CD4-positive, alpha-beta T cell treated with Interleukin-4 for 4 hours (primary cell): ENCODE results near the gene GPR139.

Experiments
- DNase-seq: peaks from one replicate; pipeline ENCODE4 v3.0.0-alpha.2; 2020

The GPR139 gene

DNA sequence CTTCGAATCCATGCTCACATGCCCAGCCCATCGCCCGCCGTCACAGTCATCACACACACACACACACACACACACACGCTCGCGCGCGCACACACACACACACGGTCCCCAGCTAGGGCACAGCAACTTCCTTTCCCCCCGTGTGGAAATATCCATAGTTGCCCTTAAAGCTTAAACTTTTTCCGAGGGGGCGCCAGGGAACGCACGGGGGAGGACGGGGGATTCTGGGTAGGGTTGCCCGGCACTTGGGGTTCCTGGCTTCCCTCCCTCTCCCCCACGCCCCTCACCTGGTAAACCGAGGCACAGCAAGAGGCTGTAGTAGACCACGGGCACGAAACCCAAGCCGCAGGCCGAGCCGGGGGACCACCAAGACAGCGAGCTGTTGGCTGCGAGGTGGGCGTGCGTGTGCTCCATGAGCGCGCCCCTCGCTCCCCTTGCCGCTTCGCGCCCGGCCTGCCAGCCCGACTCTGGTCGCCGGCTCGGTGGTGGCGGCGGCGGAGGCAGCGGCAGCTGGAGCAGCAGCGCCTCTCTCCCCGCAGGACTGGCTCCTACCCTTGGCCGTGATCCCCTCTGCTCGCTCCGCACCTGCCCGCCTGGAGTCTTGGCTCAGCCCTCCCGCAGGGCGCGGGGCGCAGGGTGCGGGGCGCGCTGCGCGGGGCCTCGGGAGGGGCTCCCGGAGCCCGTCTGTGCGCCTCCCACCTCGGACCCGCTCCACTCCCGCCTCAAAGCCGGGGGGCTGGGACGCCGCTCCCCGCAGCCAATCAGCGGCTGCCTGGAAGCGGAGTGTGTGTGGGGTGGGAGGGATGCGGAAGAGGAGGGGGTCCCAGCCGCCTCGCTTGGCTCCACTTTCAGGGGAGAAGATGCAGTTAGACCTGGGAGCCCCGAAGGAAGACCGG is at the start of gene GPR139:
GPR139 (minus strand) TSS at position 688 of the 896 bp plus-strand sequence; CDS start at position 414, 274 bp downstream.
- DNase-seq: no peak

DNA sequence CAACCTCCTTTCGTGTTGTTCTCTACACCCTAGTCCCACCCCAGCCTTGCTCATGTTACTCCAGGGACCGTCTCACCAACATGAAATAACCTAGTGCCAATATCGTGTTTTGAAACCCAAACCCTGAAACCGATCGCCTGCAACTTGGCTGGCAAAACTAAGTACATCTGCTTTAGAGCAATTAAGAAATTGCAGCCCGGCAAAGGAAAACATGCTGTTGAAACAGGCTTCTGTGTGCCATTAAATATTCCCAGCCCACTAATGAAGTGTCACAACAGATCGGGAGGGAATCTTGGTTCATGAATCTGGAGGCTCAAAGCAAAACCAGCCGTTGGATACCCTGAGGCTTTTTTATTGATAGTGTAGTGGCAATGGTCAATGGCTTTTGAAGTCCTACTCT is 48.3 kb upstream of the GPR139 start:
- DNase-seq: no peak

DNA sequence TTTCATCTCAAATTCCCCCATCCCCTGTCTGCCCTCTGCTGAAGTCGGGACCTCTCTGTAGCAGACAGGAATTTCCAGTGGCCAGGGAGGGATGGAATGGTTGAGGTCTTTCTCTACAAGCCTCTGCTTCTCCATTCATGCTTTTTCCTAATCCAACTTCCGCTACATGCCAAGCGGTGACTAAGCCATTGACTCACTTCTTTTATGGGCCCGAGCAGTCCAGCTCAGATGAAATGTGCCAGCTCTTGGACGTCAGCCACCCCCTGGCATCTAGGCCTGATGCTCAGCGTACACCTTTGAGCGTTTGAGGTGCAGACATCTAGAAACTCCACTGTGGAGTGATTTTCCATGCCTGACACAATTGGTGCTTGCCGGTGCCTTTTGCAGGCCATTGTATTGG is 40.7 kb upstream of the GPR139 start:
- no peak for DNase-seq

- DNase-seq: no peak
These were observed 37.5 kb upstream of the GPR139 start for GRCh38 chr16:20111143-20111542.

DNA sequence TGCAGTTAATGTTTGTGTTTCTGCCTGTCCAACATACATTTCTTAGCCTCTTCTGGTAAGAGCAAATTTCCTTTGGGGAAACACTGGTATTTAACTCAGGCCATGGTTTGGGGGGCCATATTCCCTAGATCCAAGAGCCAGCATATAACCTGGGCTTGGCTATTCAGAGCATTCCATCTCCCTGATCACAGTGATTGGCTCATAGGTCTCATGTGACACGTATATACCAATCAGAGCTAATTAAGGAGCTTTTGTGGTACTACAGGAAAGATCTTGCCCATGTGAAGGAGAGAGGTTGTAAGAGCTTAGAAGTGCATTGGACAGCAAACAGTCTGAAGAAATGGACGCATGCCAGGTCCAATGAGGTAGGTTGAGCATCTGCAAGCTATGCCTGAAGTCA is 33.4 kb upstream of the GPR139 start:
- no peak for DNase-seq

GRCh38 chr16:20104563-20105183 is 31.0 kb upstream of the GPR139 start:
- no peak for DNase-seq

DNA sequence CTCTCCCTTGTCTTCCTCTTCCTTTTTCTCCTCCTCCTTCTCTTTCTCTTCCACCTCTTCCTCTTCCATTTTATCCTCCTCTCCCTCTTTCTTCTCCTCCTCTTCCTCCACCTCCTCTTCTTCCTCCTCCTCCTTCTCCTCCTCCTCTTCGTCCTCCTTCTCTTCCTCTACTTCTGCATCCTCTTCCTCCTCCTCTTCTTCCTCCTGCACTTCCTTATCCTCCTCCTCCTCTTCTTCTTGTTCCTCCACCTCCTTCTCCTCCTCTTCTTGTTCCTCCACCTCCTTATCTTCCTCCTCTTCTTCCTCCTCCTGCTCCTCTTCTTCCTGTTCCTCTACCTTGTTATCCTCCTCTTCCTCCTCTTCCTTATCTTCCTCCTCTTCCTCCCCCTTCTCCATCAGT is 28.8 kb upstream of the GPR139 start:
- no peak for DNase-seq

DNA sequence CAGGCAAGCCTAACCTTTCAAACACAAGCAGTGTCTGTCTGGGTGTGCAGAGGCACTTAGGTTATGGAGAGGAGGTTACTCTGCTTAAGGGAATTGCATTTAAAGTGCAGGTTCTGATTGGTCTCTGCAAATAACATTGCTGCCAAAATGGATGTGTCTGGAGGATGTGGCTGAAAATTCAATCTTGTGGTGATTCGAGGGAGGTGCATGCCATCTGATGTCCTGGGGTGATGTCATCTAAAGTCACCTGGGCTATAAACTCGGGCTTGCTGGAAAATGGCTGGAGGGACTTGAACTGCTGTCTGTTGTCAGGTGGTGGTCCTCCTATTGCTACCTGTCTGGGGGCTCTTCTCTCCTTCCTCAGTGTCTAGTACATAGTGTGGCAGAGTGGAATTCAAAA is 28.3 kb upstream of the GPR139 start:
- no peak for DNase-seq

DNA sequence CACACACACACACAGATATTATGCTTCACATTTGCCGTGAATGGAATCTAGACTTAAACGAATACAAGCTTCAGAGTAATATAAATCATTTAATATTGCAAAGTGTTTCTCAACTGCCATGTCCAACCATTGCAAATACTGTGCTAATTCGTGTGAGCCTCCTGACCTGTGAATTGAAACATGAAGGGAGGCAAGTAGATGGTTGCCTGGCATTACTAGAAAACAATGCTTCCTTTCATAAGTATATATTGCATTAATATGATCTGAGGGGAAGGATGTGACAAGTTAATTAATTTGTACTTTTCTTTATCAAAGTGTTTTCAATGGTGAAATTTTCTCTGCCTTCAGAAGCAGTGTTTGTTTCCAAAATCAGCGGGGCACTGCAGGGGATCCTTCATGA is 25.7 kb upstream of the GPR139 start:
- no peak for DNase-seq

DNA sequence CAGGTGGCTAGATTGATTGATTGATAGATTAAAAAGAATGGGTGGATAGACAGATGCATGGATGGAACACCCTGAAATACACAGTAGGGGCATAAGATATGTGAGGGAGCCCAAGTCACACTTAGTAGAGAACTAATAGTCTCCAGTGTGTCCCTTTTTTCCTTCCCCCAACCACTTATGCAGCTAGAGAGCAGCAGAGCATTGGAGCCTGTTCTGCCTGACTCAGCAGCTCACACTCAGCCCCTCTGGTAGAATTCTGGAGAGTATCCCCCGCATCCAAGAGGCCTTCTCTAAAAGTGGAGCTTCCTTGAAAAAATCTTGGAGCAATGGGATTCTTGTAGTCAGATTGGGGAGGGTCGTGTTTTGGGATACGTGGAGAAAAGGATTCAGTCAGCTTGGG is 20.5 kb upstream of the GPR139 start:
- no peak for DNase-seq

DNA sequence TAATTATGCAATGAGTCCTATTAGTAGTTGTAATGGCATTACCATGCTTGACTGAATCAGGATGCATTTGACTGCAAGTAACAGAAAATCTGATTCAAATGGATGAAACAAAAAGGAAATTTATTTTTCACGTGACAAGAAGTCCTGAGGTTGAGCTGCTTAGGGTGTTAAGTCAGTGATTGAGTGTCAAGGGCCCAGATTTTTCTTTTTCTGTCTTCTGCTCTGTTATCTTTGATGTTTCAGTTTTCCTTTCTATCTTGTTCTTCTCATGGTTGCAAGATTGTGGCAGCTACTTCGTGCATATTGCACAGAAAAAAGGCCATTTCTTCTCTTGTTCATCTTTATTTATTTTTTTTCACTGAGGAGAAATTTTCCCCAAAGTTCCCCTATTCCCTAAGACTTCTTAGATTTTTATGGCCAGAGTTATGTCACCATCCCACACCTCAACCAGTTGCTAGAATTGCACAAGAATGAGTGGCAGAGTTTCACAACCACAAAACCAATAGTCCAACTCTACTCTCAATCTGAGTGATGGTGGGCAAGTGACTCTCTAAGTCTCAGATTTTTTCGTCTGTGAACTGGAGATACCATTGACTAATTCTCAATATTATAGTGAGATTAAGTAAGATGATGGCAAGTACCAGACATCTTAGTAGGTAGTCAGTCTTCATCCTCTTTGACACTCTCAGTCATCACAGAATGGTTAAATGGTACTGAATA is 15.7 kb upstream of the GPR139 start:
- no peak for DNase-seq

DNA sequence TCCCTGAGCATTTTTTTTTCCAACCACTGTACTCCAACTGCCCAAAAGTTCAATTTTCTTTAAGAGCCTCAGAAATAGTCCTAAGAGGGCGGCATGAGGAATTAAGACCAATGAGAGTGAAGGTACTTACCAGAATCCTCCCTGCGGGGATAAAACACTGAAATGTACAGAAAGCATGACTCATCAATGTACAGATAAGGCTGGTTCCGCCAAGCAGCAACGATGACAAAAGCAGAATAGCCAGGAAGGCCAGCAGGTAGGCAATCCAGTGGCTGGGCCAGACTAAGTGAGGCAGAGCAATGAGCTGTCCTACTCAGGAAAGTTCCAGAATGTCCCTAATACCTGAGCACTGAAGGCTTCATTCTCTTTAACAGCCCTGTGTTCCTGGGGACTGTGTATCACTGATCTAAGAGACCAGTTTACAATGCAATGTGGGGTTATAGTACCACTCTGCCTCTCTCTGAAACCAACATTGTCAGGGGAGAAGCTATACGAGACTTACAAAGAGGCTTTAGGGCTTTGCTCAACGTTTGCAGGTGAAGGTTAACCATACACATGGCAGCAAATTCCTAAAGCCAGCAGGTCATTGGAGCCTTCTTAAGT is 11.0 kb upstream of the GPR139 start:
- DNase-seq: no peak

- no peak for DNase-seq
These were observed 5.4 kb upstream of the GPR139 start for GRCh38 chr16:20079106-20079505.

DNA sequence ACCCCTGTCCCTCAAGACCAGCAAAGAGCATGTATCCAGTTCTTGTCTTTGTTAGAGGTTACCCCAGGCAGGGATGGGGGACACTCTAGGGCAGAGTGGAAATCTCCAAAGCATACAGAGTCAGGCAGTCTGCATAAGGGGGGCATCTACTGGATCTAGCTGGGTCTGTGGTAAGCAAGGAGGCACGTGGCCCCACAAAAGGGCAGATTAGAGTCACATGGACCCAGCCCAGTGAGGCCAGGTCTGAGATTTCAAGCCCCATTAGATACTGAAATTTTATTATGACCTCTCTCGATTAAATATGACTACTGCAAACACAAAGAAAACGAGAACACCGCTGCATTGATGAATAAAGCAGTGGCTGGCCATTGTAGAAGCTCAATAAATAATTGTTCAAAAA is 1.6 kb upstream of the GPR139 start:
- no peak for DNase-seq

GRCh38 chr16:20074099-20074991 is 655 bp upstream of the GPR139 start:
- DNase-seq: no peak

GRCh38 chr16:20072874-20073202 is 852 bp downstream of the GPR139 start:
- no peak for DNase-seq

- no peak for DNase-seq
These were observed 1.4 kb downstream of the GPR139 start for GRCh38 chr16:20072146-20072873.

GRCh38 chr16:20064931-20065330 is 8.8 kb downstream of the GPR139 start:
- no peak for DNase-seq

DNA sequence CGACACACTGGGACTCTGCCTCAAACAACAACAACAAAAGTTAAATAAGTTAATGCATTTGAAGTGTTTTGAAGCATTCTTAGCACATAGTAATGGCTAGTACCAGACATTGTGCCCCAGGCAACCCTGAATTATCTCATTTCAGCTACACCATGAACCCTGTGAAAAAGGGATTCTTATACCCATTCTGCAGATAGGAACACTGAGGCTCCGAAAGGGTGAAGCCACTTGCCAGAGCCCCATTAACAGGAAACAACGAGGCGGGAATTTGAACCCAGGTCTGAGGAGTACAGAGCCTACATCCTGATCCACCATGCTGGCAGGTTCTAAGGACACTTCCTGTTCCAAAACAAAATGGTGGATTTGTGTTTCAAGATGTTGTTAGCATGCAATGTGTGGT is 9.2 kb downstream of the GPR139 start:
- no peak for DNase-seq

DNA sequence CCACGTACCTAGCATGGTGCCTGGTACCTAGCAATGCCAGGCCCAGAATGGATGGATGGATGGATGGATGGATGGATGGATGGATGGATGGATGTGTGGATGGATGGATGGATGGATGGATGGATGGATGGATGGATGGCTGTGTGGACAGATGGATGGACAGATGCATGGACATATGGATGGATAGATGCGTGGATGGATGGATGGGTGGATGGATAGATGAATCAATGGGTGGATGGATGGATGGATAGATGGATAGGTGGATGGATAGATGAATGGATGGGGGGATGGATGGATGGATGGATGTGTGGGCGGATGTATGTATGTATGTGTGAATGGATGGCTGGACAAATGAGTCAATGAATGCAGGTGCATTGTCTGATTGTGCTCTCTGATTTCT is 12.6 kb downstream of the GPR139 start:
- no peak for DNase-seq

DNA sequence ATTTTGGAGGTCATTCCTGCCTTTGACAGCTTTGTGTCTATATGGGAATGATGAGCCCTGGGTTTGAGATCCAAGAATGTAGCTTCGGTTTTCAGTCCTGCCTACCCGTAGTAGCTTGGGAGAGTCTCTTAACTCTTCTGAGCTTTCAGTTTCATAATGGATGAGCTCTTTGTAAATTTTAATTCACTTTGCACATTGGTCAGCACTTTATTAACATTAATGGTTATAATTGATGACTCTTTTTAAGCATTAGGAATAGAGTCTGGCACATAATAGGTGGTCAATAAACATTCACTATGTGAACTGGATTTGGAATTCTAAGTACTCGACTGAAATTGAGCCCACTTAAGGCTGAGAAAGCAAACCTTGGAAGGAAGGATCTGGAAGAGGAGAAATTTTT is 17.3 kb downstream of the GPR139 start:
- DNase-seq: no peak

DNA sequence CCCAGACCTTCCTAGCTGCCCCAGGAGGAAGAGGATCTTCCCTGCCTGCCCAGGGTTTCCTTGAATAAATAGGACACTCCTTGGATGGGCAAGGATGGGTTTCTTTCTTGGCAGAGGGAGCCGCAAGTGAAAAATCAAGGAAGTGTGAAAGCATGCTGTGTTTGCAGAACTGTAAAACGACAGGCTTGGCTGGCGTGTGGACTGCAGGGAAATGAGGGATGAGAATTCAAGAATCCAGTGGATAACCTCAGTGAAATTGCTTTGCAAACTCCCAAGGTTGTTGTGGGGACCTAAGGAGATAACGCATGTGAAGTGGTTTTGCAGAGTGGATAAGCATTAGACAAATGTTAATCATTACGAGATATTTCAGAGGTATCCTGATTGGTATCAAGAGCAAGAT is 20.4 kb downstream of the GPR139 start:
- no peak for DNase-seq
